ENCODE results near the gene EPHB2.
A peak's percentile ranks its signal among the peaks of the same experiment; 100 is the strongest.
"Not testable (repeated sequence)": the region's sequence is repeated elsewhere in the genome, so short reads cannot be mapped to it uniquely, and the experiment has no call there.

Gene EPHB2

DNA sequence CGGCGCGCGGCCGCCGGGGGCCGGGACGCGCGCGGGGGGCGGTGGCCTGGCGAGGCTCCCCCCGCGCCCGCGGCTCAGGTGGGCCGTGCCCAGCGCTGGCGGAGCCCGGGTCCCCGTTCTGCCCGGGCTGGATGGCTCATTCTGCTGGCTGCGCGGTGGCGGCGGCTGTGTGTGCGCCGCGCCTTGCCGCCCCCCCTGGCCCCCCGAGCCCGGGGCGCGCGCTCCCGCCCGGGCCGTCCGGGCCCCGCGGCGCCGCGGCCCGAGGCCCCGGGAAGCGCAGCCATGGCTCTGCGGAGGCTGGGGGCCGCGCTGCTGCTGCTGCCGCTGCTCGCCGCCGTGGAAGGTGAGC is at the start of gene EPHB2:
EPHB2 (plus strand) TSS at position 139 of the 349 bp plus-strand sequence; CDS start at position 283, 144 bp downstream.
- peak; percentile 57 for DNase-seq (ENCODE audit: low spot score)

DNA sequence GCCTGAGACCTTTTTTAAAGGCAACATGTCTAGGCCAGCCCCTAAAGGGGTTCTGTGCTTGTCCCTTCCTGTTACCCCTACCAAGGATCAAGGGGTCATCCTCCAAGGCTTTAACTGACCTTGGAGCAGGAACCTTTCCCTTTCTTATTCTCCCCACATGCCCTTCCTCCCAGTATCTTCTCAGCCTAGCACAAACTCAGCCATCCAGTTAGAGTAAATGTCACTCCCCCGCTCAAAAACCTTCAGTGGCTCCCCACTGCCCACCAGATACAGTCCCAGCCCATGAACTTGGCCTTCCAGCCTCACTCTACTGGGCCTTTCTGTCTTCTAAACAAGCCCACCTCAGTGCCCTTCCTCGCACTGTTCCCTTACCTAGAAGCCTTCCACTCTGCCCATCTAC is 48.8 kb upstream of the EPHB2 start:
- no peak for DNase-seq (ENCODE audit: low spot score)

DNA sequence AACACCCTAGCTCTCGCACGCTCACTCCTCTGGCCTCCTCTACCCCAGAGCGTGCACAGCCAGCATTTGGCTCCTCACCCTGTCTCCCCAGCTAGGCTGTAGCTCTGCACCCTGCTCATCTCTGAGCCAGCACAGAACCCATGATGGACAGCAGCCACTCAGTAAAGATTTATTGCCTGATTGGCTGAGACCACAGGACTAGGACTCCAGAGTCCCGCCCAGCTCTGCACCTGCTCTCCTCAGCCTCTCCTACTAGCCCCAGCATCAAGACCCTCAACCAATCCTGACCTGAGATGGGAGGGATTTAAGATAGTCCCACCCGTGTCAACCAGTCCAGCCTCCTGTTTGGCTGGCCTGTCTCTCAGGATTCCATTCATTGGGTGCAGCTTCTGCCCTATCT is 48.3 kb upstream of the EPHB2 start:
- peak; percentile 64 for DNase-seq (ENCODE audit: low spot score)

DNA sequence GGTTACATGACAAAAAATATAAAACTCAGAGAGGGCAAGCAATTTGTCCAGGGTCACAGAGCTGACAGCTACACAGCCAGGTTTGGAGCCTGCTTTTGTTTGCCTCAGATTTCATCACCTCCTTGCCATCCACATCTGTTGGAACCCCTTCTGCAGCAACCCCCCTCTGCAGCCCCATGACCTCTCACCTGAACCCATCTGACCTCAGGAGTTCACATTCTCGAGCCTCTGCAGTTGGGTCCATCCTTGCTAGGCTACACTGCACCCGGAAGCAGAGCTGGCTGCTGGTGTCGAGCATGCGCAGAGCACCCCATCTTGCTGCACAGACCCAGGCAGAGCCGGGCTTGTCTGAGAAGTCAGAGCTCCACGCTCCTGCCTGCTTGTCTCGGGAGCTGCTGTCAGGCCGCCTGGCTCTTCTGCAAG is 47.6 kb upstream of the EPHB2 start:
- no peak for DNase-seq (ENCODE audit: low spot score)

DNA sequence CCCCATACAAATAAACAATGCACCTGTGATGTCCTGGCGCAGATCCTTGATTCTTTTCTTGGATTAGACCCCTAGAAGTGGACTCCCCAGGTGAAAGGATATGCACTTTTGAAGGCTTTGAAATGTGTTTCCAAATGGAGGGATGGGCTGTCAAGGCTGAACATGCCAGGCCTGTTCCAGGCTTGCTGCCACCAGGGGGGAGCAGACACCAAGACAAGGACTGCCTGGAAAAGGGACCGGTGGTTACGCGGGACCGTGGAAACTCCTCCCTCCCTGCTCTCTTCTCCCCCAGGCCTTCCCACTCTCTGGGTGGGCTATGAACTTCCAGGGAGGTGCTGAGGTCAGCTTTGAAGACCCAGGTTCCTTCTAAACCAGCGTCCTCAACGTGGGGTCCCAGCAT is 44.9 kb upstream of the EPHB2 start:
- DNase-seq (ENCODE audit: low spot score), result no peak

DNA sequence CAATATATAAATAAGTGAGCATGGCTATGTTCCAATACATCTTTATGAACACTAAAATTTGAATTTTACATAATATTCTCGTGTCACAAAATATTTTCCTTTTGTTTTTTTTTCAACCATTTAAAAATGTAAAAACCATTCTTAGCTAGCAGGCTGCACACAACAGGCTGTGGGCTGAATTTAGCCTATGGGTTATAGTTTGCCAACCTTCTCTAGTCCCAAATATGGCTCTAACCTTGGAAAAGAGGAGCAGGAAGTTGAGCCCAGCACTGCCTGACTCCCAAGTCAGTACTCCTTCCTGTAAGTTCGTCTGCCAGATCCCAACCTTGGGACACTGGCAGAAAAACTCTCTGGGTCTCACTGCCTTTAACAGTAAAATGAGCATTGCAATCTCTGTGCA is 44.2 kb upstream of the EPHB2 start:
- DNase-seq (ENCODE audit: low spot score), result no peak

DNA sequence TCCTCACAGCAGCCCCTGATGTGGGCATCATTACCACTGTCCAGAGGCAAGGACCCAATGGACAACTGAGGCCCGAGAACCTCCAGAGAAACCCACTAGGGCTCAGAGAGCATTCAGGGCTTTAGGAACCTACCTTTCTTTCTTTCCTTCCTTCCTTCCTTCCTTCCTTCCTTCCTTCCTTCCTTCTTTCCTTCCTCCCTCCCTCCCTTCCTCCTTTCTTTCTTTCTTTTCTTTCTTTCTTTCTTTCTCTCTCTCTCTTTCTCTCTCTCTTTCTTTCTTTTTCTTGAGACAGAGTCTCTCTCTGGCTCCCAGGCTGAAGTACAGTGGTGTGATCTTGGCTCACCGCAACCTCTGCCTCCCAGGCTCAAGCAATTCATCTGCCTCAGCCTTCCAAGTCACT is 41.8 kb upstream of the EPHB2 start:
- not testable (repeated sequence) for DNase-seq (ENCODE audit: low spot score)

DNA sequence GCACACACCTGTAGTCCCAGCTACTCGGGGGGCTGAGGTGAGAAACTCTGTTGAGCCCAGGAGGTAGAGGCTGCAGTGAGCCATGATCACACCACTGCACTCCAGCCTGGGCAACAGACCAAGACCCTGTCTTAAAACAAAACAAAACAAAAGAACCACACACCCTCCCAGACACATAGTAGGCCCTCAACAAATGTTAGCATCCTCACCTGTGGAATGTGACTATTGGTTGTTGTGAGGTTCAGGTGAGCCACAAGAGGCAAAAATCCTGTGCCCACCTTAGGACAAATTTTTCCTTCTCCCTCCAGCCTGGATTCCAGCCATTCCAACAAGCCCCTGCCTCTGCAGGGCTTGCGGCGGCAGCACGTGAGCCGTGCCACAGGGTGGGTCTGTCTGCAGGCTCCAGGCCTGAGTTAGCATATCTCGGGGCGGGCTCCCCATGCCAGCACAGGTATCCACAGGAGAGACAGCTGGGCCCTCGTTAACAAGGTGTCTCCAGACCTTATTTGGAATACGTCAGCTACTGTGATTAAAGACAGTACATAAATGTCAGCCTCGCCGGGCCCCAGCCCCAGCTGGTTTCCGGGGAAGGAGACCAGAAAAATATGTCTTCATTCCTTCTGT is 40.2 kb upstream of the EPHB2 start:
- DNase-seq (ENCODE audit: low spot score), result no peak

DNA sequence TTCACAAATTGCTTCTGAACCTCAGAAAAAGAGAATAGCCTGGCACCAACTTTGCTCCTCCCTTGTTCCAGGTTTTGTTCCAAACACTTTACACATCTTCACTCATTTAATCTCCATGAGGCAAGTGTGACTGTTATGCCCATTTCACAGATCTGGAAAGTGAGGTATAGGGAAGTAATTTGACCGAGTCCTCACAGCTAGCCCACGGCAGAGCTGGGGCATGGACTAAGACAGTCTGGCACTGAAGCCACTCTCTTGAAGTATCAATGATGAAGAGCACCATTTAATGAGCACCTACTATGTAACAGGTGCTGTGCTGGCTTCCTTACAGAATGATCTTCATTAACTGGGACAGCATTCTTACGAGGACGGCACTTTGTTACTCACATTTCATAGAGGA is 38.6 kb upstream of the EPHB2 start:
- no peak for DNase-seq (ENCODE audit: low spot score)

DNA sequence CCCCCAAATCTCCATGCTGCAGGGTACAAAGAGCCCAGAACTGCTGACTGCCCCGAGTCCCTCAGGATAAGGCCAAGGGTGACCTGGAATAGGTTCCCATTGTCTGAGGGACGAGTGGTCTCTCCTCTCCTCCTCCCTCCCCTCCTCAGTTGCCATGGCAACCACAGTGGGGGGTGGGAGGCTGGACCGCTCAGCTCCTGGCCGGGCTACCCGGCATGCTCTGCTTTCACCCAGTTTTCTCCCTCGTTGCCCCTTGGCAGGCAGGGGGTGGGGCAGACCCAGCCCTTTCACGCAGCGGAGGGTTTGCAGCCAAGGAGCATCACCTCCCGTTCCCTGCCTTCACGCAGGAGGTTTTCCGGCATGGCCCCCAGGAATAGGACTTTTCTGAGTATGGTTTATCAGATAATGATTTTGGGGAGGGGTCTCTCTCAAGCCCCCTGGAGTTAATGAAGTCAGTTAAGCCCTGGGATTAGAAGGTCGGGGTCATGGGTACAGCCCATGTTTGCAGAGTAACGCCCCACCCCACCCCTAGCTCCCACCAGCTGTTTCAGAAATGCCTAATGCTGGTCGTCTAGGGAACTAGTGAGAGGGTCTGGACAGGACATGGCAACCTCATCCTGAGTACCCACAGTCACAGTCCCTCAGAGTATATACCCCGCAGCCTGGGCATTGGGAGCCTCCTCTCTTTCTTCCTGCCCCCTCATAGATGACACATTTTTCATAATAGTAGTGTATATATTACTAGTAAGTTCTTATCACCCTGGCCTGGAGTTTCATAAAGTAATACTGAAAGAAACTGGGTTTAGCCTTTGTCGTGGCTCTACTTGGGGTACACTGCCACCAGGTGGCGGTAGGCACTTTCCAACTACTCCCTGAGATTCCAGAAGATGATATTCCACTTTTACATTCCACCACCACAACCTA is 36.9 kb upstream of the EPHB2 start:
- DNase-seq (ENCODE audit: low spot score), result no peak

DNA sequence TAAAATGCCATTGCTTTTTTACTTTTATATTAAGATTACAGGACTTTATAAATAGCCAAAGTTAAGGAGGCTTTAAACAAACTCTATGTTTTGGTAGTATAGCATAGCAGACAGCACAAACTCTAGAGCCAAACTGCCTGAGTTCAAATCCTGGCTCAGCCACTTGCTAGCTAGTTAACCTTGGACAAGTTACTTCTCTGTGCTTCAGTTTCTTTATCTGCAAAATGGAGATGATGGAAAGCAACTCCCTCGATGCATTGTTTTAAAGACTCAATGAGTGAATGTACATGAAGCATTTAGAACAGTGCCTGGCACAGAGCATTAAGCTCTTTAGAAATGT is 36.3 kb upstream of the EPHB2 start:
- no peak for DNase-seq (ENCODE audit: low spot score)

DNA sequence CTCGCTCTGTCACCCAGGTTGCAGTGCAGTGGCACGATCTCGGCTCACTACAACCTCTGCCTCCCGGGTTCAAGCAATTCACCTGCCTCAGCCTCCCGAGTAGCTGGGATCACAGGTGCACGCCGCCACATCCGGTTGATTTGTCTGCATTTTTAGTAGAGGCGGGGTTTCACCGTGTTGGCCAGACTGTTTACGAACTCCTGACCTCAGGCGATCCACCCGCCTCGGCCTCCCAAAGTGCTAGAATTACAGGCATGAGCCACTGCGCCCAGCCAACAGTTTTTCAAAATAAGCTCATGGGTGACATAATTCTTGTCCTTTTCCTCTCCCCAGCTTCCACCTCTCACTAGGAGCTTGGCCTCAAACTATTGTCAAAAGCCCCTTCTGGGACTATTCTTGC is 34.5 kb upstream of the EPHB2 start:
- not testable (repeated sequence) for DNase-seq (ENCODE audit: low spot score)

DNA sequence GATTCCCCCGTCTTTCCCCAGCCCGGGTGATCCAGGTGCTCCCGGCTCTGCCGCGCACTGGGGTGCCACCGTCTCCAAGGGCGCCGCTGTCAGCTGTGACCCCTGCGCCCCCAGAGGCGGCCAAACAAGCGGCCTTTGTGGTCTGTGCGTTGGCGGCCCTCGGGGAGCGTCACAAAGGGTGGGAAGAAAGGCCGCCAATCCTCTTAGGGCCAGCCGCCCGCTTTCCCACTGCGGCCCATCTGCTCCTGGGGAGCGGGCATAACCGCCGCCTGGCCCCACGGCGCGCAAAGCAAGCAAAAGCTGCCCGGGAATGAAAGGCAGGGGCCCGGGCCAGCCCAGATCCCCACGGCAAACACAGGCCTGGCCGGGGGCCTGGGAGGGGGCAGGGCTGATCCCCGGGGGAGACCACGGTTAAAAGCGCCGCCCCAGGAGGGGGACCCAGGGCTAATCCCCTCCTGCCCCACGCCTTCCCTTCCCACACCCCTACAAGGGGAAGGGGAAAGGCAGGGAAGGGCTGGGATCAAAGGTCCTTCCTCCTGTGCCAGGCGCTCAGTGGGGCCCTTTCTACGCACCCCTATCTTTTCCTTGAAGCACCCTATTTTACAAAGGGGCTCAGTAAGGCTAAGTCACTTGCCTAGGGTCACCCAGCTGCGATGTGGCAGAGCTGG is 33.6 kb upstream of the EPHB2 start:
- DNase-seq (ENCODE audit: low spot score), result no peak

DNA sequence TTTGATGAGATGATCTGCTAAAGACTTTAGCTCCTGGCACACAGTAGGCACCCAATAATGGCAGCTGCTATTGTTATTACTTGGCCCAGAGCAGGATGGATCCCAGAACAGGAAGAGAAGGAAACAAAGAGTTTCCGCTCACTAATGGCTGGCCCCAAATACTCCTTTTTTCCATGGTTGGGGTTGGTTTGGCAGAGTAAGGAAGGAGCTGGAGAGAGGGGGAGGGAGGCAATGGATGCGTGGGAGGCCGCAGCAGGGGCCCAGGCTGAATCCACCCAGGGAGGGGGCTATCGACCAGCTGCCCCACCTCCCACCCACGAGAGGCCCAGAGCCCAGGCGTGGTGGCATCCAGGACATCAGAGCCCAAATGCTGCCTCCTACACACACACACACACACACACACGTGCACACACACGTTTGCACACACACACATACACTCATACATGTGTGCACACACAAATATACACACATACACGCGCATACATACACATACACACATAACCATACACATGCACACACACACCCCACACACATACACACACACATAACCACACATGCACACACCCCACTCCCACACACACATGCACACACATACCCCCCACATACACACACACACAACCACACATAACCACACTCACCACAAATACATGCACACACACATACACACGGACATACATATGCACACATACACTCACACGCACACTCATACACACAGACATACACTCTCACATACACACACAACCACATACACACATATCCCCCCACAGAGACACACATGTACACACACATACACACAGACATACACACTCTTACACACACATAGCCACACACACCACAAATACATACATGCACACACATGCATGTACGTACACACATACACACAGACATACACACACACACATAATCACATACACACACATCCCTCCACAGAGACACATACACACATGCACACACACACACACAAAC is 32.4 kb upstream of the EPHB2 start:
- DNase-seq (ENCODE audit: low spot score), result no peak

DNA sequence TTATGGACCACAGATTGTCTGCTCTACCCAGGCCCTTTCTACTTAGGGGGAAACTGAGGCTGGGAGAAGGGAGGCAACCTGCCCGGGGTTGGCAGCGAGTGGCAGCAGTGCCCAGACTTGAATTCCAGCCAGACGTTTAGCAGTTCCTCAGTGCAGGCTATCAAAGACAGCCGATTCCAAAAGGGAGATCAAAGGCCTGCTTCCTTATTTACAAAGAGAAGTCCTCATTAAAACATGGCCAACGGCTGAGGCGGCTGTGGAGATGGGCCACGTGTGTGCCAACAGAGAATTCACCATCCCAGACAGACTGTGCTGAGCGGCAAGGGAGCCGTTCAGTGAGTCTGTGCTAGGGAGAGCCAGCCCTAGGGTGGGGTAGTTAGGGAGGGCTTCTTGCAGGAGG is 29.9 kb upstream of the EPHB2 start:
- no peak for DNase-seq (ENCODE audit: low spot score)

DNA sequence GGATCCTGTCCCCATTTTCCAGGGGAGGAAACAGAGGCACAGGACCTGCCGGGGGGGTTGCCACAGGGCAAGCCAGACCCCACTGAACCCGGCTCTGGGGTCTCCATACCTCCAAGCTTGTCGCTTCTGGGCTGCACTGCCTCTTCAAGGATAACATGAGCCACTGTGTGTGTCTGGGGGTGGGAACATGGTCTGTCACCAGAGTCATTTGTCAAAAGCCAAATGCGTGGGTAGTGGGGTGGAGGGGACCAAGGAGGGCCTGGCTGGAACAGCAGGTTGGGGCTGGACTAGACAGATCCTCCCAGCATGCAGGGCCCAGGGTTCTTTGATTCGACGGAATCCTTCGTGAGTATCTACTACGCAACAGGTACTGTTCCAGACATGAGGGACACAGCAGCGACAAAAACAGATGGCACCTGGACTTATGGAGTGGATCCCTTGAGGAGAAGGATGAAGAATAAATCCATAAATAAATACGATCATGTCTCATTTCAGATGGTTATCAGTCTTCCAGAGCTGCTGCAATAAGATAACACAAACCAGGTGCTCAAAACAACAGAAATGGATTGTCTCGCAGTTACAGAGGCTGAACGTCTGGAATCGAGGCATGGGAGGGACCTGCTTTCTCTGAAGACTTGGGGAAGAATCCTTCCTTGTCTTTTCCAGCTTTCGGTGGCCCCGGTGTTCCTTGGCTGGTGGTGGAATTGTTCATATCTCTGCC is 28.9 kb upstream of the EPHB2 start:
- DNase-seq (ENCODE audit: low spot score), result no peak

DNA sequence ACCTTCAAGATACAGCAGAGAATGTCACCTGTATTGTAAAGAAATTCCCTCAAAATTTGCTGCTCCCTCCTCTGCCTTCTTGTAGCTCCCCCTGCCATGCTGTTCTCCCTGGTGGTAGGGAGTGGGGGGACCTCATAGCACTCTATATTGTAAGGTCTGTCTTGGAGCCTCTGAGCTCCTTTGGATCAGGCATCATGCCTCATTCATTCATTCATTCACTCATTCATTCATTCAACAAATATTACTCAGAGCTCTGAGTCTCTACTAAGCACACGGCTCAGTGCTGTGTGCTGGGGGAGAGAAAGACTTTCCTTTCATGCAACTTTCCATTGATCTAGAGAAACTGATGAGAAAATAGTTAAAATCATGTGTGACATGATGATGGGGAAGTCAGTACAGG is 27.1 kb upstream of the EPHB2 start:
- DNase-seq (ENCODE audit: low spot score), result no peak

DNA sequence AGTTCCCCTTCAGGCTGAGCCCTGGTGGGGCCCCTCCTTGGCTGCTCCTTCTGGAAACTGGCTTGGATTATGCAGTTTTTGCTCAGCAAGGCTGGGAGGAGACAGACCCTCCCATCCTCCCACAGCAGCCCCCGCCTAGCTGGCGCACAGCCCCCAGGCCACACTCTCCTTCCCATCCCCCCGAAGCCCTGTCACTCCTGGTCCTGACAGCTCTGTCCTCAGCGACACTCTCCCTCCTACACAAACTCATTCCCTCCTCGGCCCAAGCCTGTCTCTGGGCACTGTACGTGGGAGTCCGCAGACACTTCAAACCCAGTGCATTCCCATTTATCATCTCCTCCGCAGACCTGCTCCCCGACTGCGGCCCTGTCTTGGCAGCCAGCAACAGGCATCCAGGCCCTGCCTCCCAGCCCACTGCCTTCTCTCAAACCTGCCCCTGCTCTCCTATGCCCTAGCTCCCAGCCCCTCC is 25.0 kb upstream of the EPHB2 start:
- no peak for DNase-seq (ENCODE audit: low spot score)

DNA sequence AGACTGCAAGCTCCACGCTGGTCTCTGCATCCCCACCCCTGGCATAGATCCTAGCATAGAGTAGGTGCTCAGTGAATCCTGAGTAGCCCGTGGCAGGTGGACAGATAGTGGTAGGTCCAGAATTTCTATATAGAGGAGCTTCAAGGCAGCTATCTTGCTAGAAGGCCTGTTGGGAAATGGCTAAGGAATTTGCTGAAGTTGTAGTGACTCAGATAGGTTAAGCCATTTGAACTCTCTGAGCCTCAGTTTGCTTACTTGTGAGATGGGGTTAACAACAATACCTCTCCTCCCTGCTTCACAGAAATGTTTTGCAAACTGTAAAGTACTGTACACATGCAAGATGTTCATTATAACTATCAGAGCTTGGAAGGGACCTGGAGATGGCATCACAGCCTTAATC is 23.4 kb upstream of the EPHB2 start:
- no peak for DNase-seq (ENCODE audit: low spot score)

DNA sequence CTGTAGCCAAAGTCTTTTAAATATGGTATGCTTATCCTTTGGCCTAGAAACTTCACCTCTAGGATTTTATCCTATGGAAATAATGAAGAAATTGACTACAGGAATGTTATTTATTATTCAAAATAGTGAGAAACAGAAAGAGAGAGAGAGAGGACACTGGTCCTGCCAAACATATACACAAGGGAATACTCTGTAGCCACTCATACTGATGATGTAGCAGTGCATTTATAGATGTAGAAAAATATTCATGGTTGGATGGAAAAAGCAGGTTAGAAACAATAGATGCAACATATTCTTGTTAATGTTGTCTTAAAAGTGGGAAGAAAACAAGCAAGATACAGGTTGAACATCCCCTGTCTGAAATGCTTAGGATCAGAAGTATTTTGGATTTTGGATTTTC is 22.2 kb upstream of the EPHB2 start:
- DNase-seq (ENCODE audit: low spot score), result no peak

DNA sequence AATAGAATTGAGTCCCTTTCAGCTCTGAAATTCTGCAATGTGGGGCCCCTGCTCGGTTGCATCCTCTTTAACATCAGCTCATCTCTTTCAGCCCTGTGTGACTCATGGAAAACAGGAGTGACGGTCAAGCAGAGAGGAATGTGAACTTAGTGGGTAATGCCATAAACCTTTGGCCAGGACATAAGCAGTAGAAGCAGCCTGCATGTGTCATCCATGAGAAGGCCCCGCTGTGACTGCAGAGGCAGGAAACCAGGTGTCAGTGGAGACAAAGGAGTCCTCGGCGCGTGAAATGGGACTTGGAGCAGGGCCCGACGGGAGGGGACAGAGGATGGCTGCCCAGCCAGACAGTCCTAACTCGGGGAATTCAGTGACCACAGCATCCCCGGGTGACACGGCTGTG is 21.1 kb upstream of the EPHB2 start:
- no peak for DNase-seq (ENCODE audit: low spot score)
